Activated T-cell treated with anti-CD3 and anti-CD28 coated beads, Interleukin-2, amount 50 U/mL, for 1 hour (primary cell): ENCODE data around the gene NRG3.

Experiments used
- DNase-seq: peaks from one replicate; pipeline ENCODE4 v3.0.0-alpha.2; 2020

NRG3 gene

DNA sequence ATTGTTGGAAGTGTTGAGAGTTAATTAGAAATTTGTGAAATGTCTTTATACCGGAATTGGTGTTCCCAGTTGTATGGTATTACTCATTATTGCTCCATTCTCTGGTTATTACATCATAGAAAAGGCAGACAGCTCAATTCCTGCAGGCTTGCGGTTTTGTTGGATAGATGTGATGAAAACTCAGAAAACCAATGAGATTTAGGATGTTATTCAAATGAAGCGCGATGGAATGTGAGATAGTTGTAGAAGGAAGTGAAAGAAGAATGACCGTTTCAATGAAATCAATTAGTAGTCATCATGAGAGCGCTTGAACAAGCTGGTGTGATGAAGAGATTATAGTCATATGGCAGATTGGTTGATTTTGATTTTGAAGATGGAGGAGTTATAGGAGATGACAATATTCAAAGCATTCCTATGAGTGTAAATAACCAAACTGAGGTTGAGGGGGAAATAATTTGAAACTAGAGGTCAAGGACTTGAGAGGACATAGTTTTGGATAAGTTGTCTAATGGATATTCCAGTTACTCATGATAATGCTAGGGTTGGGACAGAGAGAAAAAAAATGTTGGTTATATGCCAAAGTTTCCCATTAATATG, 991.5 kb downstream of the NRG3 start:
- no peak for DNase-seq

DNA sequence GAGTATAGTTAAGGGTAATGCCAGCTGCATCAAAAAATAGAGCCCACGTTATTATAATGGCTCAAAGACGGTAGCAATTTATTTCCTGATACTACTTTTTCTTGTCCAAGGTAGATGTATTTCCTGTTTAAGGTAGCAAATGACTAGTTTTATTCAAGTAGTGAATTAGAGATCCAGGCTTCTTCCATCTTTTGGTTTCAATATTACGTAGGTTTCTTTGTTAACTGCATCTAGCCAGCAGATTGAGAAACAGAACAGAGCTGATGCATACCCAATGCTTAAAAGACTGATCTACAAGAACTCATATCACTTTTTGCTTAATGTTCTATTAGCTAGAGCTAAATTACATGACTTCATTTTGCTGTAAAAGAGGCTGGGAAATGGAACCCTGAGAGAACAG, 992.1 kb downstream of the NRG3 start:
- no peak for DNase-seq

DNA sequence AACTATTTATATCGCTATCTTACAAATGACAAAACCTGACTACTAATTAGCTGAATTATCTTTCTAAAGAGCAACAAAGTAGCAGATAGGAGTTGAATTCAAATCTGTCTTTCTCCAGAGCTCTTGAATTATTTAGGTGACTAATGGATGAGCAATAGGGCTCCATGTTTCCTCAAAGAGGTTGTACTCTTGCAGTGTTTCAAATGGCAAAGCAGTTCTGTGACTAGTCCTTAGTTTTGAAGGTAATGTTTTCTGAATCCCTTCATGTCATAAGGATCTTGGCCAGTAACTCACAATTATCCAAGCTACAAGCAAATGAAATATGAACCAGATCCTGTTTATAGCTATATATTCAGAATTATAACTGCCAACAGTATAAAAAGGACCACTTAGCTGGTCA, 999.7 kb downstream of the NRG3 start:
- DNase-seq = no peak

DNA sequence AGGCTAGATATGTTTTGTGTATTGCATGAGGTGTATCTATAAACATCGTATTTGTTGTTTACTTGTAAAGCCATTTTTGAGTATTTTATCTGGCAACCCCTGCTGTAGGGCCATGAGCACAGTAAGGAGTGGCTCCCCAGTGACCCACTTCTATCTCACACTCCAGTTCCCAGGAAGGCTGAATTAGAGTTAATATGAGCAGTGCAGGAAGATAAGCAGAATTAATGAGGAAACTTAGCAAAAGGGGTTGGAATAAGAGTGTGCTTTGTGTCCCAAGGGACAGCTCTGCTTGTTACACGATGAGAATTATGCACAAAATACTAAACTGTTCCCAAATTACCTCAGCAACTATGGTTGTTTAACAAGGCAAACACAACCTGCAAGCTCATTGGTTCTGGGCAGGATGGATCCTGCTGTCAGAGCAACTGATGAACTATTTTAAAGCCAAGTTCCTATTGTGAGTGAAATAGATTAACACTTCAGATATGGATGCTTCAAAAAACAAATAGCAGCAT, 1005.8 kb downstream of the NRG3 start:
- DNase-seq = no peak

DNA sequence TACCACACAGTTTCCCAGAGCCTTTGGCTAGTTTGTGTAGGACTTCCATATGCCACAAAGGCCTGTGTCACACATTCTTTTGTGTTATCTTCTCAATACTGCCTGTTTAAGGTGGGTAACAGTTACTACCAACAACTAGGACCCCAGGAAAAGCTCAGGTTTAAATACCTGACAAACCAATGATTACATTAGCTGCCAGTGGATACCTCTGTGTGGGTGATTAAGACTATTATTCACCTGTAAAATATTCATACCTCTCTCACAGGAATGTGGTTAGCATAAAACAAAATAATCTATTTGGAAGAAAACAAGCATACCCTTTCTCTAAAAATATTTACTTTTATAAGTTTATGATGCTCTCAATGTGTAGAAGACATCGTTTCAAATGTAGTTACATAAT, 1007.7 kb downstream of the NRG3 start:
- no peak for DNase-seq

DNA sequence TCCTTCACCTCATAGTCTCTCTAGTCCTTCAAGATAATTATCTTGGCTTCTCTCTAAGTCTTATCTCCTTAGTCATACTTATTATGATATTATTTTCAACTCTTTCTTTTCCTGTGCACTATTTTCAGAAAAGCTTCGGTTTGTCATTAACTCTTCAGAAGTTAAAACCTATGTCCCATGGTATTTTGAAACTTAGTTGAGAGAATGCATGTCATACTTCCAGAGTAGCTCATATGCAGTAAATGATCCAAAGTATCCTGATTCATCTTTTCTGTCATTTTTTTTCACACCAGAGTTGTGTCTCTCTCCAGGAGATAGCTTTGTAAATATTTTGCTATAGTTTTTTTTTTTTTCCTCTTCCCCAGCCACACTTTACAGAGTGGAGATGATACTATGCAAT, 1008.6 kb downstream of the NRG3 start:
- DNase-seq = no peak

DNA sequence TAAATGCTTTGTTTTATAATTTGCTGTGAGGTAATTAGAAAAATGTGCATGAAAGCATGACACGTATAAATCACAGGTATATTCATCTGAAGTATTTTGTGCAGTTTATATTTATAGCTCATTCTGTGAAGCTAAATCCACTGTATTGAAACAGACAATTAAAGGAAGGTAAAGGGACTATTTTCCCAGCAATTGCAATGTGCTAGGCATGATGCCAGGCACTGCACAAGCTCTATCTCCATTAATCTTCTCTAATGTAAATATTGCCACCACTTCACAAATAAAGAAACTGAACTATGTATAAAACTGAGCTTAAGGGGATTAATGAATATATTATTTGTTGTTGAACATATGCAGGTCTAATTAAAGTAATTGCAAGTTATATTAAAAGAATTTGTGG, 1012.5 kb downstream of the NRG3 start:
- DNase-seq = no peak

DNA sequence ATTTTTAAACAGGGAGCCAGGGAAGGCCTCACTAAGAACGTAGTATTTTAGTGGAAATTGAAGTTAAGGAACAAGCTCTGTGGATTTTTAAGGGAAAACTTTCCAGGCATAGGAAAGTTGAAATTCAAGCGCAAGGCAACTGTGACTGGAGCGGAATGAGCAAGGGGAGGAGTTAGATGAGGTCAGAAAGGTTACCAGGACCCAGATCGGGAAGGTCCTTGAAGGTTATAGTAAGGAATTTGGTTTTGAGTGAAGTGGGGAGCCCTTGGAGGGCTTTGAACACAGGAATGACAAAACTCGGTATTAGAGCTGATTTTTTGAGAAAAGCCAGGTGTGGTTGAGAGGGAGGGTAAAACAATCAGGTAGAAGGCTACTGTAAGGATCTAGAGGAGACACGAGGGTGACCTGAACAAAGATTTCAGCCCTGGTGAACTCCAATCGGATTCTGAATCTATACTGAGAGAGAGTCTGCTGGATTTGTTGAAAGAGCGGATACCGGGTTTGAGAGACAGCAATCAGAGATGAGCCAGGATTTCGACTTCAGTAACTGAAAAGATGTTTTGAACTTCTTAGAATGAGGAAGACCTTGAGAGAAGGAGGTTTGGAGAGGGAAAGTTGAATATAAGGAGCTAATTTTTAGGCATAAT, 1013.9 kb downstream of the NRG3 start:
- no peak for DNase-seq

DNA sequence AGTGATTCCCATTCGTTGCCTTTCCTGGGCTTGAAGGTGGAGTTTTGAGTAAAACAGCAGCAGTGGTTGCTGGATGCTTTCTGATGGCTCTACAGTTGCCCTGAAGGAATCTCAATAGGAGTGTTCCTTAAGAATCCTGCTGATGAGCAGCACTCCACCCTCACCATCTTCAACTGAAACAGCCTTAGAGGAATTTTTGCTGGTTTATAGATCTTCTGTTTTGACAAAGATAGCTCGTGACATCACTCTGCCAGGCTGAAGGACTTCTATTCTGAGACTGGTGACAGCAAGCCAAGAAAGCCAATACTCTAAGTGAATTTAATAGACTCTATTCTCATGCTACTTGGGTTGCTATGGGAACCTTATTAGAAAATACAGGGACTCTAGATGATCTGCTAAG, 1014.7 kb downstream of the NRG3 start:
- no peak for DNase-seq

DNA sequence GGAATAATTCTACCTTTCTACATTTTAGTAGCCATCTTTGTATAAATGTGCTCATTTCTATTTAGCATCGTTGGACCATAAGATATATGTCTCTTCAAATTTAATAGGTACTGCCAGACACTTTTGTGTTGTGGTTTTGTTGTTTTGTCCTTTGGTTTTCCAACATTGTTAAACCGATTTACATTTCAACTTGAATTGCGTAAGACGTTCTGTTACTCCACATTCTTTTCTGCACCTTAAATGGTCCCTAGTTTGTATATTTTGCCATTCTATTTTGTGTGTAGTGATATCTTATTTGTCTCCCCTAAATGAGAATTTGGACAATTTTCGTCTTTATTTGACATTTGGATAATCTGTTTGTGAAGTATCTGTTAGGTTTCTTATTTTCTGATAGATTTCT, 1015.6 kb downstream of the NRG3 start:
- DNase-seq = no peak

DNA sequence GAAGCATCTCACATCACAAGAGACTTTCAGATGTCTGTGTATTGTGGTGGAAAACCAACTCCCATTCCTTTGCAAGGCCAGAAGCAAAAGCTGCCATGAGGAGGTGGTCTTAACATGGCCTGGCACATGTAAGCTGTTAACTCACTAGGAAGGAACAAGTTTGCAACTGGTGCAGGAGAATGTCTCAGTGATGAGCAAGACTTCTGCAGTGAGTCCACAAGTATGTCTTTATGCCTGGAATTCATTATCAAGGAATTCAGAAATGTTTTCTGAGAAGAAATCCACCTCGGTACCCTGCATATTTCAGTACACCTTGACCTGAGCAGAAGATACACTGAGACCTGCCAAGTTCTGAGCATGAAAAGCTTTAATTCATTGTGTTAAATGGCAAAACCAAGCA, 1033.1 kb downstream of the NRG3 start:
- DNase-seq = no peak

DNA sequence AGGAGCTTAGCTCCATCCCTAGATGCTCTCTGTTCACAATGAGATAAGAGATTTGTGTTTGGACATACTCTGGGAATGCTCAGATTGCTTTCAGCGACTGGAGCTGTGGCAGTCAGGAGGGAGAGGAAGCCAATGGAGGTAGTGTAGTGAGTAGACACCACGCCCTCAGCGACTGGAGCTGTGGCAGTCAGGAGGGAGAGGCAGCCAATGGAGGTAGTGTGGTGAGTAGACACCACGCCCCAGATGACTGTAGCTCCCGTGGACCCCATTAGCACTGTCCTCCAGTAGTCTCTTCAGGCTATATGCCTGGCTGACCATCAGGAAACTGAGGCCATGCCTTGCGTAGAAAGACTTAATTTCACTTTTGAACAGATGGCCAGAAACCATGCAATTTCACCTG, 1033.8 kb downstream of the NRG3 start:
- DNase-seq = no peak

DNA sequence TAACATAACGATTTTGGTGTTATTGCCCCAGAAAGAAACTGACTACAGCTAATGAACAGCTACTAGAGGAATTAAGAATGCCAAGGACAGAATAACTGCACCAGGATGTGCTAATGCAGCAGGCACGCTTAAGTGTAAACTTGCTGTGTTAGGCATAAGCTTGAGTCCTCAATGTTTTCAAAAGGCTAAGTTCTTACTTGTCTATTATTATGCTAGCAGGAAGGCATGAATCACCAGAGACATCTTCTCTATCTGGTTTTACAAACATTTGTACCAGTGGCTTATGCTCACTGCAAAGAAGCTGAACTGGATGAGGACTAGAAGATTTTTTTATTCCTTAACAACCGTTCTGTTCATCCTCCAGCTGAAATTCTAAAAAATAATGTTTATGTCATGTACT, 1035.3 kb downstream of the NRG3 start:
- DNase-seq = no peak

DNA sequence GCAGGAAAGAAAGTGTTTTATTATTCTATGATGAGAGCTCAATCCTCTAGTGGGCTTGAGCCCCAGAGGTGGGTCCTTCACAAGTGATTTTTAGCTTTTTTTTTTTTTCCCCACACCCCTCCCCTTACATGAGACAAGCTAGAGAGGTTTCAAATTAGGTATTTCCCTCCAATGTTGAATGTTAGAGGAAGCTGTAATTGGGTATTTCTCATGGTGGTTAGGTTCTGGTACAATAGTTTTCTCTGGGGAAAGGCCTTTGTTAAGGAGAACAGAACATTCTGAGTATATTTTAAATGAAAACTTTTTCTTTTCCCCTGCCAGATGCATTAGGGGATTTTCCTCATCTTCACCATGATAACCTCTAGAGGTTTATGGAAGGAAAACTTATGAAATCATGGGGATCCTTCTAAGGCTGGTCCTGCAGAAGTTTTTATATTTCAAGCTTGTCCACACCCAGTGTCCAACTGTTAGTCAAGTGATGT, 1039.7 kb downstream of the NRG3 start:
- DNase-seq = no peak

DNA sequence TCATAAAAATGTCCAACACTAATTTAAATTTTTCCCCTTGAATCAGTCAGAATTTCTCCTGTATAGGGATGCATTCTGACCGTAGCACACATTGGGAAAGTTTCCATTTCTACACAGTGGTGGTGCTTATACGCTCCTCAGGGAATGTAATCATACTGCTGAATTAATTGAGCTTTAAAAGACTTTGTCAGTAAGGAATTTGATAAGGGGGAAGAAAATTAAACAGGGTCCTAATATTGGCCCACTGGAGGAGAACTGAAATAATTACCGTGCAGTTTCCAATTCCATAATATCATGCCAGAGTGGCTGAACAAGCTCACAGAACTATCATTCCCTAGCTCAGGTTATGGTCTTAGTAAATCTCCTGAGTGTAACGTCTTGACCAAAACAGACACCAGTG, 1041.9 kb downstream of the NRG3 start:
- no peak for DNase-seq

DNA sequence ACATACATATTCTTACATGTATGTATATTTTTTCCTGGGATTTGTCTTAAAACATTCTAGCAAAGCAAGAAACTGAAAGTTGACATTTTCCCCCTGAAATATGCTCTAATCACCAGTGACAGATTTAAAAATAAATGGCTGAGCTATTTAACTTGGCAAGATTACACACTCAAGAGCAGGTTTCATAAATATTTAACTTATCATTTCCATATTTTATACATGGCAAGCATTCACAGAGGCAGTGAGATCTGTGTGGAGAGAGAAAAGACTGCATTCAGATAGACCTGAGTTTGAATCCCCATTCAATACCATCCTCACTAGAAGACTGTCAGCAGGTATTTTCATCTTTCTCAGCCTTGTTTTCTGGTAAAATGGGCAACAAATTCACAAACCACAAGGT, 1043.0 kb downstream of the NRG3 start:
- DNase-seq = no peak

DNA sequence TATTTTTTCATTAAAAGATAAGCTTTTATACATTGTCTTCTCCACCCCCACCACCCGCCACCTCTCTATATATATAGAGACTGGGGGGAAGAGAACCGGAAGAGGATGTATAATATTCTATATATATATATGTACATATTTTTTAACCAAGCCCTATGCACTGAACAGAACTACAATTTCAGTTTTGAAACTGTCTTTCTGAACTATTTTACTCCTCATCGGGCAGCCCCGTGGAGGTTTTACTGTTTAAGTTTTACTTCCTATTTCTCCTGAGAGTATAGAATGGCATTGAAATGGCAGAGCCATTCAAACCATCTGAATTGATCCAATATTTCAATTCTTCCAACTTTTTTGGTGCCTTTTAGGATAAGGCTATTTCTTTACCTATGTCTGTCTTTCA, 1047.1 kb downstream of the NRG3 start:
- DNase-seq = no peak

DNA sequence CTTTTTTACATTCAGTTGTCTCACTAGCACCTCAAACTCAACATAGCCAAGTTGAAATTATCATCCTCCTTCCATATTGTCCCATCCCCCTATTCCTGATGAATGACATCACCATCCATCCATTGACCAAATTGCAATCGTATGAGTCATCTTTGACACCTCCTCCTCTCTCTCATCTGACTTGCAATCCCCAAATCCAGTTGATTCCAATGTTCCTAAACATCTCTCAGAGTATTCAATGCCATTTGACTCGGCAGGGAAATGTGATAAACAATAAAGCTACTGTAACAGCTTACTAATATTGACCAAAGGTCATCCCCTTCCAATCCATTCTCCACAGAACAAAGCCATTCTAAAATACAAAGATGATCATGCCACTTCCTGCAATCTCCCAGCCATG, 1047.8 kb downstream of the NRG3 start:
- no peak for DNase-seq

DNA sequence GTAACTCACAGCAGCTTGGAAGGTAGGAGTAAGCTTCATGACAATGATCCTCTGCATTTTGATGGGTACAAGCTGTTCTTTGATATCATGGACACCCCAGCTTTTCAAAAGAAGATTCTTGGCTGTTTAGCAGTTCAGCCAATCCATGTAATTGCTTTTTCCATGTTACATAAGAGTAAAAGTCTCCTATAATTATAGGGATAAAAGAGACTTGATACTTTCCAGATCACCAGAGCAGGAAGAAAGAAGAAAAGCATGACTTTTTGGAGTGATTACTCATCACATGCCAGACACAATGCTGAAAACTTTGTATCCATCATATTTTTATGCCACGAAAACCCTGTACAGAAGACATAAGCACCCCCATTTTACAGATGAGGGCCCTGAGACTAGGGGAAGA, 1049.7 kb downstream of the NRG3 start:
- no peak for DNase-seq

DNA sequence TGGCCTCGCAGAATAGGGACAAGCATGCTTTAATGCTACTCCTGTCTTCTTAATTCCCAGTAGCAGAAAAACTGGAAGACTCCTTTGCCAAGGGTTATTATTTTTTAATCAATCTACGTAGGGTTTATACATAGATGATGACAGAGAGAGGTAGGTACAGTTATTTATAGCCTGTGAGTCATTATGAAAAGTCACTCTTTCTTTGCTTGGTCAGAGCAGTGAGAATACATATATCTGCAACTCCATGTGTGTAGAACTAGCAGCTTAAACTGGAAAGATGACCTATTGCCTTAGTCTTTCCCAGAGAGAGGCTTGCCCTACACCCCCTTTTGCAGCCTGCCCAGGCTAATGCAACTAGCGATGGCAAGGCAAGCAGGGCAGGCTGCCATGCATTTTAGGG, 1050.6 kb downstream of the NRG3 start:
- no peak for DNase-seq

DNA sequence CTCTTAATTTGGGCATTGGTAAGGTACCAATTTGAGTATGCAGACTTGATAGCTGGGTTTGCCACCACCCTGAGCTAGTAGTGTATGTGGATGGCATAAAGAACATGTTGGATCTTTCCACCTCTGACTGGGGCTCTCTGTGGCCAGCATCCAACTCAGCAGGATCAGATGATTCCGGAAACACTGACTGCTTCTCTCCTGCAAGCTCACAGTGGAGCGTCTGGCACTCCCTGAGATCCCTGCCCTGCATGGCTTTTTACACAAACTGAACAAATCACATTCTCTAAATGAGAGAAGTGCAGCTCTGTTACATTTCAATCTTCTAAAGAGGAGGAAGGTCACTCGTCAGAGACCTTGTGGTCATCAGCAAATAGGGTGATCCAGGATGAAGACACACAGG, 1057.5 kb downstream of the NRG3 start:
- no peak for DNase-seq

DNA sequence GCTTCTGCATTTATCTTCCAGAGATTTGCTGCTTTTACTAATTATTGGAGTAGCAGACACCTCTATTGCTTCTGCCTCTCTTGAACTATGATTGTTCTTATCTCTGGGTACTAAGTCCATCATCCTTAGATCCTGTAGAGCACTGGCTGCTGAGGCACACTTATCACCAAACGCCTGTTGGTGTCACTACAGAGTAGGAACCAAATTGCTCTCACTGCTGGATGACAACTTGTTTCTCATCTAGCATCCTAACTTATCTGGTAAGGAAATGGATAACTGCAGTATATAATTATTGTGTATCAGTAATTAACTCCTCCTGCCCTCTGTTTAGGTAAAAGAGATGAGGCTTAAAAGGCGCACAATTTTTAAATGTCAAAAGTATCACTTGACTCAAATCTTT, 1059.4 kb downstream of the NRG3 start:
- no peak for DNase-seq

DNA sequence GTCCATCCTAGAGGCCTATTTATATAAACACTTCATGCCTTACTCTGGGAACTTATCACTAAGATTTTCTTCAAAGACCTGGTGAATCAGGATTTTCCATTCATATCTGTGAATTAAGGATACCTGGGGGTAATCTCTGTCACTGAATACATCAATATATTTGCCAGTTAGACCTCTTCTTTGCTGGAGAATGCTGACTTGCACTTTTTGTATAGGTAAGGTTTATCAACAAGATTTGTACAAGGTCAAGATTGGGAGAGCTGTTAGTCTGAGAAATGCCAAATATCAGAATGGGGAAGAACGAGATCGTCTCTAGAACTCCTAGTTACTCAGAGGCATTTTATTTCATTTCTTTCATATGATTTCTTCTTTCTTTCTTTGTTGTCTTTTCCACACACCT, 1060.0 kb downstream of the NRG3 start:
- DNase-seq = no peak

DNA sequence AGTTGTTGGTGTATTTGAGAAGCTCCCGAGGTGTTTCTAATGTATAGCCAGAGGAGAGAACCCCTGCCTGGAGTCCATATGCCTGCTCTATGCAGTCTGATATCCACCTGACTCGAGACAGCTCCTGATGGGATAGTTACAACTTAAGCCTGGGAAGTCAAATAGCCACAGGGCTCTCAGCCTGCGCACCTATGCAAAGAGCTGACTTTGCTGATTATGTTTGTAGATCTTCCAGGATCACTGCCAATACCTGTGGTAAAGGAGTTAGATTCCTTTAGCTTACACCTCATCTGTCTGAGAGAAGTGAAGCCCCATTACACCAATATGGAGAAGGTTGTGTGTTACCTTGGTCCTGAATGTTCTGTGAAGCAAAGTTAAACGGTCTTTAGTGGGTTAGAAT, 1063.3 kb downstream of the NRG3 start:
- DNase-seq = no peak
